ENCODE measurements around the gene PIGR. TPM values are rescaled to one million over a fixed set of nuclear protein-coding genes. Genes with fewer than 3 reads are reported as not detected.

The PIGR gene
- total and polyA plus RNA-seq, 3 donors from 2014 or later, result 0.38 TPM; not detected in 2

DNA sequence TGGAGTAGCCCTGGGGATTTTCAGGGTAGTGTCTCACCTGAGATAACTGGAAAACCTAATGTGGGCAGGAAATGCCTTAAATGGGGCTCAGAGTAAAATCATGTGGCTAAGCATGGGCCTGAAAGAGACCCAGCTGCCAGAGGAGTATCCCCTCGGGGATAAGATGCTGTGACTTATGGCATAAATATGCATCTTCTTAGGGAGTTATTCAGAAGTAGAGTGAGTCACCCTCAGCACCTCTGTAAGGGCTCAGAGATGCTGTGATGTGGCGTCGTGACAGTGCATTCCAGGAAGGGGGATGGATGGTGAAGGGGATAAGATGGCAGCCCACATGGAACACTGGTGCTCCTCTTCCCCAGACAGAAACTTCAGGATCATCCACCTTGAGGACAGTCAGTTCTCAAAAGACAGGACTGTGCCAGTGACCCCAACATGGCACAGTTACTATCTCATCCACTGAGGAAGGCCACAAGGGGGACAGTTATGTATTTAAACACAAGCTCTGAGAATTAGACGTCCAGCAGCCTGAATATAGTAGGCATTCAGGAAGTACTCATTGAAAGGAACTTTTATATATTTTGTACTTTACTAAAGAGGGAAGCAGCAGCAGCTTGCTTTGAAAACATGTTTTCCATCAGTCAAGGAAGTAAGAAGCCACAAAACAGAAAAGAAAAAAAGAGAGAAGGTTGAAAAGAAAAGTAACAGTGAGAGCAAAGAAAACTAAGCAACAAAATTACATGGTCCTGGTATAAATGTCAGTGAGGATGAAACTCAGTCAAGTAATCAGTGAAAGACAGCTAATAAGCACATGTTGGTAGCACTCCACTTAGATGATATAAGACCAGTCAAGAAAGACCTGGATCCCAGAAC is 40.7 kb downstream of the PIGR start:
- Histone ChIP-seq H3K9me3 (no peaks in the 10 kb centered on the region), H3K4me3 (no peak overlapping the region), H3K27me3 (no peaks in the 10 kb centered on the region), H3K36me3 (ENCODE audit: low read depth, missing control alignments) (no peaks in the 10 kb centered on the region), H3K4me1 (no peaks in the 10 kb centered on the region), H3K27ac (no peak overlapping the region)
- WGBS, 2 donors, result 81 to 91% methylated on average over 4 of the region's 4 CpGs
- intact Hi-C loops (cut with DNase I; ENCODE audit: low total_unique reads), result no loop called here
- TF ChIP-seq CTCF (IDR thresholded peaks at IDR 0.05) (no peak), POLR2A (IDR thresholded peaks at IDR 0.05) (no peak)
- no peak for DNase-seq

DNA sequence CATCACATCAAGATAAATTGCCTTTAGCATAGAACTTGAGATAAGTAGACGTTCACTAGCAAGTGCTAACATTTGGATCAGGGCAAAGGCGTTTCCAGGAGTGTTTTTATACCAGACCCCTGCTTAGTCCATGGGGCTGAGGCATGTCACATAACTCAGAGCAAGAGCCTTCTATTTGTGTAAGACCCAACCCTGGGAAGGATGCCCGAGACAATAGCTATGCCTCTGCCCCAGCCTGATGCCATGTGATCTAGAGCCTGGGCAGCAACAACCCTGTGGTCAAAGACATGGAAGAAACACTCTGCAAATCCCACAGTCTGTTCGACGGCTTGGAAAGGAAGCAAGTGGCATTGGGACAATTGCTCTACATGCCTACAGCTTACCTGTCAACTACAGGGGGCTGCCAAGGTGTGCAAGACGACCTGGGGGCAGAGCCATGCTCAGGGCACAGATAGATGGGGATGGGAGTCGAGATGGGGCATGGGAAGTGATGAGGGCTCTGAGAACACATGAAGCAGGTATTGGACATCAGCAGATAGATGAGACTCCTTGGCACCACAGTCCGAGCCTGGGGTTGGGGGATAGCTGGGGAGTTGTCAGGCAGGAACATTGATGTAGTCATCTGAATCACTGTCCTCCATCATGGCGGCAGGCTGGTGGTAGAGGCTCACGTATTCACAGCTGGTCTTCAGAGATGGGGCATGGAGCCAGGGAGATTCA is 41.7 kb downstream of the PIGR start:
- no peak for DNase-seq
- intact Hi-C loops (cut with DNase I; ENCODE audit: low total_unique reads), result no loop called here
- Histone ChIP-seq H3K27me3 (no peaks in the 10 kb centered on the region), H3K4me1 (no peaks in the 10 kb centered on the region), H3K36me3 (ENCODE audit: low read depth, missing control alignments) (no peaks in the 10 kb centered on the region), H3K9me3 (no peaks in the 10 kb centered on the region), H3K4me3 (no peak overlapping the region), H3K27ac (no peak overlapping the region)
- 91 to 93% methylated on average over 10 of the region's 10 CpGs for WGBS, 2 donors
- no peak for TF ChIP-seq POLR2A (IDR thresholded peaks at IDR 0.05)
- no peak for TF ChIP-seq CTCF (IDR thresholded peaks at IDR 0.05)

GRCh38 chr1:206903687-206904086 is 42.6 kb downstream of the PIGR start:
- Histone ChIP-seq H3K9me3 (no peaks in the 10 kb centered on the region), H3K27me3 (no peaks in the 10 kb centered on the region), H3K4me3 (no peak overlapping the region), H3K36me3 (ENCODE audit: low read depth, missing control alignments) (no peaks in the 10 kb centered on the region), H3K4me1 (no peaks in the 10 kb centered on the region), H3K27ac (no peak overlapping the region)
- 58 to 65% methylated on average over 2 of the region's 2 CpGs for WGBS, 2 donors
- intact Hi-C loops (cut with DNase I; ENCODE audit: low total_unique reads), result no loop called here
- no peak for TF ChIP-seq POLR2A (IDR thresholded peaks at IDR 0.05)
- TF ChIP-seq CTCF (IDR thresholded peaks at IDR 0.05), result no peak
- DNase-seq, result no peak

GRCh38 chr1:206902702-206903101 is 43.6 kb downstream of the PIGR start:
- intact Hi-C loops (cut with DNase I; ENCODE audit: low total_unique reads), result no loop called here

More at GRCh38 chr1:206902702-206903101, 43.6 kb downstream of the PIGR start:
- H3K36me3 ChIP-seq (ENCODE audit: low read depth, missing control alignments), result no peaks in the 10 kb centered on the region
- H3K27me3 ChIP-seq, result no peaks in the 10 kb centered on the region
- no peaks in the 10 kb centered on the region for H3K9me3 ChIP-seq
- no peaks in the 10 kb centered on the region for H3K4me1 ChIP-seq
- WGBS, 2 donors, result 75 to 92% methylated on average over 1 of the region's 1 CpG
- H3K27ac ChIP-seq, result no peak overlapping the region
- TF ChIP-seq CTCF (IDR thresholded peaks at IDR 0.05) (no peak), POLR2A (IDR thresholded peaks at IDR 0.05) (no peak)
- no peak for DNase-seq
- H3K4me3 ChIP-seq, result no peak overlapping the region

Data from testis (tissue), 3 donors.